HK-2 (cell line): ENCODE results near the gene CYTIP.

Source experiments
- DNase-seq: peaks from one replicate; pipeline ENCODE4 v3.0.0-alpha.2; 2018; ENCODE audit not compliant: unreplicated experiment

The CYTIP gene

GRCh38 chr2:157463002-157463401, 19.1 kb upstream of the CYTIP start:
- DNase-seq: no peak

GRCh38 chr2:157460897-157461296, 17.0 kb upstream of the CYTIP start:
- no peak for DNase-seq

- DNase-seq: no peak
Observed at GRCh38 chr2:157460384-157460837, 16.5 kb upstream of the CYTIP start.

- DNase-seq: no peak
Observed at GRCh38 chr2:157459486-157459885, 15.6 kb upstream of the CYTIP start.

GRCh38 chr2:157447741-157448140, 3.9 kb upstream of the CYTIP start:
- DNase-seq: no peak

- DNase-seq: no peak
Observed at GRCh38 chr2:157447031-157447430, 3.1 kb upstream of the CYTIP start.

GRCh38 chr2:157444641-157445040, 752 bp upstream of the CYTIP start:
- DNase-seq: no peak

- no peak for DNase-seq
Observed at GRCh38 chr2:157443090-157443489, 799 bp downstream of the CYTIP start.

- no peak for DNase-seq
Observed at GRCh38 chr2:157442636-157443035, 1.3 kb downstream of the CYTIP start.

GRCh38 chr2:157442191-157442590, 1.7 kb downstream of the CYTIP start:
- no peak for DNase-seq

- DNase-seq: no peak
Observed at GRCh38 chr2:157441072-157441454, 2.8 kb downstream of the CYTIP start.

GRCh38 chr2:157440404-157441071, 3.4 kb downstream of the CYTIP start:
- DNase-seq: no peak

- no peak for DNase-seq
Observed at GRCh38 chr2:157439824-157440186, 4.1 kb downstream of the CYTIP start.

GRCh38 chr2:157438863-157439823, 4.7 kb downstream of the CYTIP start:
- DNase-seq: no peak

GRCh38 chr2:157433394-157433793, 10.5 kb downstream of the CYTIP start:
- no peak for DNase-seq

- no peak for DNase-seq
Observed at GRCh38 chr2:157432475-157433106, 11.3 kb downstream of the CYTIP start.

- DNase-seq: no peak
Observed at GRCh38 chr2:157431176-157431575, 12.7 kb downstream of the CYTIP start.

- no peak for DNase-seq
Observed at GRCh38 chr2:157428500-157429175, 15.3 kb downstream of the CYTIP start.

GRCh38 chr2:157427922-157428303, 16.0 kb downstream of the CYTIP start:
- DNase-seq: no peak

- no peak for DNase-seq
Observed at GRCh38 chr2:157427003-157427921, 16.6 kb downstream of the CYTIP start.

- DNase-seq: no peak
Observed at GRCh38 chr2:157426477-157426994, 17.4 kb downstream of the CYTIP start.
